Activated CD4-positive, alpha-beta T cell treated with anti-CD3 and anti-CD28 coated beads, Interleukin-2, Interleukin-6, amounts not matched to agents 100 ng/mL and 50 ng/mL, durations not matched to agents 16 hours and 8 hours (primary cell): ENCODE data around the gene LCK.
"Not testable (repeated sequence)": the region's sequence is repeated elsewhere in the genome, so short reads cannot be mapped to it uniquely, and the experiment has no call there.

Source experiments
- DNase-seq: peaks from one replicate; pipeline ENCODE4 v3.0.0-alpha.2; 2020

LCK gene

DNA sequence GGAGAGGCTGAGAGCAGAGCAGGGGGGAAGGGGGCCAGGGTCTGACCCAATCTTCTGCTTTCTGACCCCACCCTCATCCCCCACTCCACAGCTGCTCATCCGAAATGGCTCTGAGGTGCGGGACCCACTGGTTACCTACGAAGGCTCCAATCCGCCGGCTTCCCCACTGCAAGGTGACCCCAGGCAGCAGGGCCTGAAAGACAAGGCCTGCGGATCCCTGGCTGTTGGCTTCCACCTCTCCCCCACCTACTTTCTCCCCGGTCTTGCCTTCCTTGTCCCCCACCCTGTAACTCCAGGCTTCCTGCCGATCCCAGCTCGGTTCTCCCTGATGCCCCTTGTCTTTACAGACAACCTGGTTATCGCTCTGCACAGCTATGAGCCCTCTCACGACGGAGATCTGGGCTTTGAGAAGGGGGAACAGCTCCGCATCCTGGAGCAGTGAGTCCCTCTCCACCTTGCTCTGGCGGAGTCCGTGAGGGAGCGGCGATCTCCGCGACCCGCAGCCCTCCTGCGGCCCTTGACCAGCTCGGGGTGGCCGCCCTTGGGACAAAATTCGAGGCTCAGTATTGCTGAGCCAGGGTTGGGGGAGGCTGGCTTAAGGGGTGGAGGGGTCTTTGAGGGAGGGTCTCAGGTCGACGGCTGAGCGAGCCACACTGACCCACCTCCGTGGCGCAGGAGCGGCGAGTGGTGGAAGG, 23.7 kb downstream of the LCK start:
- no peak for DNase-seq

DNA sequence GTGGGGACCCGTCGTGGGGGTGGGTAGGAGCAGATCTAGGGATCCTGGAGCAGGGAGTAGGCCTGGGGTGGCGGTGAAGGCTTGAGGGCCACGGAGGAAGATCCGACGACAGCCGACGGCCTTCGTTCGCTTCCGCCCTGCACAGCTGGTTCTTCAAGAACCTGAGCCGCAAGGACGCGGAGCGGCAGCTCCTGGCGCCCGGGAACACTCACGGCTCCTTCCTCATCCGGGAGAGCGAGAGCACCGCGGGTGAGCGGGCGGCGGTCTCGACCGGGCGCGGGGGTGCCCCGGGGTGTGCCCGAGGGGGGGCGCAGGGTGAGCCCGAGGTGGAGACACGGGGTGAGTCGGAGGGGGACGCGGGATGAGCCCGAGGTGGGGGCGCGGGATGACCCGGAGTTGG, 24.4 kb downstream of the LCK start:
- DNase-seq = no peak

DNA sequence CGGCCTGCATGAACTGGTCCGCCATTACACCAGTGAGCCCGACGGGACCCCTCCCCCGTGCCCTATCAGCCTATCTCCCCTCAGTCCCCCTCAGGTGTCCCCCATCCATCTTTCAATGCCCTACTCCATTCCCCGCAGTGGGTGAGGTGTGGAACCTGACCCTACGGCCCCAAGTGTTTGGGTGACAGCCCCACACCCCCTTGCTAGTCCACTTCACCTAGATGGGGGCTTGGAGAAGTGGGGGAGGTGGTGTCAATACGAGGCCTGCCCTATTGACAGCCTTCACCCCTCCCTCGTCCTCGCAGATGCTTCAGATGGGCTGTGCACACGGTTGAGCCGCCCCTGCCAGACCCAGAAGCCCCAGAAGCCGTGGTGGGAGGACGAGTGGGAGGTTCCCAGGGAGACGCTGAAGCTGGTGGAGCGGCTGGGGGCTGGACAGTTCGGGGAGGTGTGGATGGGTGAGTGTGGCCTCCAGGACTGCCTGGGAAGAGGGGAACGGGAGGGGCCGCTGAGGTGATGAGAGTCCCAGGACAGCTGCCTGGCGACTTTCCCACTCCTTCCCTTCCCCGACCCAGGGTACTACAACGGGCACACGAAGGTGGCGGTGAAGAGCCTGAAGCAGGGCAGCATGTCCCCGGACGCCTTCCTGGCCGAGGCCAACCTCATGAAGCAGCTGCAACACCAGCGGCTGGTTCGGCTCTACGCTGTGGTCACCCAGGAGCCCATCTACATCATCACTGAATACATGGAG, 25.1 kb downstream of the LCK start:
- no peak for DNase-seq

DNA sequence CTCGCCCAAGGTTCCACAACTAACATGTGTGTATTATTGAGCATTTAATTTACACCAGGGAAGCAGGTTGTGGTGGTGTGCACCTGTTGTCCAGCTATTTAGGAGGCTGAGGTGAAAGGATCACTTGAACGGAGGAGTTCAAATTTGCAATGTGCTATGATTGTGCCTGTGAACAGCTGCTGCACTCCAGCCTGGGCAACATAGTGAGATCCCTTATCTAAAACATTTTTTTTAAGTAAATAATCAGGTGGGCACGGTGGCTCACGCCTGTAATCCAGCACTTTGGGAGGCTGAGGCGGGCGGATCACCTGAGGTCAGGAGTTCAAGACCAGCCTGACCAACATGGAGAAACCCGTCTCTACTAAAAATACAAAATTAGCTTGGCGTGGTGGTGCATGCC, 33.7 kb downstream of the LCK start:
- DNase-seq = not testable (repeated sequence)

DNA sequence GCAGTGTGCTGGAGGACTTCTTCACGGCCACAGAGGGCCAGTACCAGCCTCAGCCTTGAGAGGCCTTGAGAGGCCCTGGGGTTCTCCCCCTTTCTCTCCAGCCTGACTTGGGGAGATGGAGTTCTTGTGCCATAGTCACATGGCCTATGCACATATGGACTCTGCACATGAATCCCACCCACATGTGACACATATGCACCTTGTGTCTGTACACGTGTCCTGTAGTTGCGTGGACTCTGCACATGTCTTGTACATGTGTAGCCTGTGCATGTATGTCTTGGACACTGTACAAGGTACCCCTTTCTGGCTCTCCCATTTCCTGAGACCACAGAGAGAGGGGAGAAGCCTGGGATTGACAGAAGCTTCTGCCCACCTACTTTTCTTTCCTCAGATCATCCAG, 34.6 kb downstream of the LCK start:
- DNase-seq = no peak

DNA sequence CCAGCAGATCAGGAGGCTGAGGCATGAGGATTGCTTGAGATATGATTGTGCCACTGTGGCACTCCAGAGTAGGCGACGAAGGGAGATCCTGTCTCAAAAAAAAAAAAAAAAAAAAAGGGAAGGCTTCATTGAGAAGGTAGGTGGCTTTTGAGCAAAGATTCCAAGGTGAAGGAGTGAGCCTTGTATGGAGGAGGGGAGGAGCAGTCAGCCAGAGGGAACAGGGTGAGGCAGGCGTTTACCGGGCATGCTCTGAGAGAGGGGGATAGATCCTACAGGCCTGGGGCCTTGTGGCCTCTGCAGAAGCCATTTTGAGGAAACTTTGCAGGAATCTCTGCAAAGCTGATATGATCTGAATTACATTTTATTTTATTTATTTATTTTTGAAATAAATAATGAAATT, 35.7 kb downstream of the LCK start:
- no peak for DNase-seq

DNA sequence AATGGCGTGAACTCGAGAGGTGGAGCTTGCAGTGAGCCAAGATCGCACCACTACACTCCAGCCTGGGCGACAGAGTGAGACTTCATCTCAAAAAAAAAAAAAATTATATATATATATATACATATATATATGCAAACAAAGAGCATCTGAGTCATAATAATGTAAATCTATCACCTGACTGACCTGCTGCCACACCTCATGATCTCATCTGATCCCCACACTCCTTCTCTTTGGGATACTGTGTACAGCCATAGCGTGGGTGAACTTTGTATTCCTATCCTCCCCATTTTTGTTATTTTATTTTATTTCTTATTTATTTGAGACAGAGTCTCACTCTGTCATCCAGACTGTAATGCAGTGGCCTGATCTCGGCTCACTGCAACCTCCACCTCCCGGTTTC, 38.2 kb downstream of the LCK start:
- DNase-seq = no peak

DNA sequence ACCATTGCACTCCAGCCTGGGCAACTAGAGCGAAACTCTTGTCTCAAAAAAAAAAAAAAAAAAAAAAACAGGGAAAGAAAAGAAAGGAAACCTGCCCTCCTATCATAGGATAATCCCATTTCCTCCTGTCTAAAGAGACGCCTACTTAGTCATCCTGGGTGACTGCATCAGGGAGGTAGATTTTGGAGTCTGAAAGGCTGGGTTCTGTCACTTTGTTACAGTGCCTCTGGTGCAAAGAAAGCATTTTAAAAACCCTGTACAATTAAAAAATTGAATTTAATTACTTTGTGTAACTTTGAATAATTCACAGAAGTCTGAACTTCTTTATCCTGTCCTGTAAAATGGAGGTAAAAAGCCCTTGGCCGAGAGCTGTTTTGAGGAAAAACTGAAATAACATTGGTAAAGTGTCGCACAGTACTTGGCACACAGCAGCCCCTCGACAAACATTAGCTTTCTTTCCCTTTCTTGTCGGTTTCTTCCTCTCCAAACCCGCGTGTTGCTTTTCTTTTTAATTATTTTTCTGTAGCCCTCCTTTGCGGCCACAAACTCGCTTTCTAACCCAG, 40.2 kb downstream of the LCK start:
- no peak for DNase-seq

DNA sequence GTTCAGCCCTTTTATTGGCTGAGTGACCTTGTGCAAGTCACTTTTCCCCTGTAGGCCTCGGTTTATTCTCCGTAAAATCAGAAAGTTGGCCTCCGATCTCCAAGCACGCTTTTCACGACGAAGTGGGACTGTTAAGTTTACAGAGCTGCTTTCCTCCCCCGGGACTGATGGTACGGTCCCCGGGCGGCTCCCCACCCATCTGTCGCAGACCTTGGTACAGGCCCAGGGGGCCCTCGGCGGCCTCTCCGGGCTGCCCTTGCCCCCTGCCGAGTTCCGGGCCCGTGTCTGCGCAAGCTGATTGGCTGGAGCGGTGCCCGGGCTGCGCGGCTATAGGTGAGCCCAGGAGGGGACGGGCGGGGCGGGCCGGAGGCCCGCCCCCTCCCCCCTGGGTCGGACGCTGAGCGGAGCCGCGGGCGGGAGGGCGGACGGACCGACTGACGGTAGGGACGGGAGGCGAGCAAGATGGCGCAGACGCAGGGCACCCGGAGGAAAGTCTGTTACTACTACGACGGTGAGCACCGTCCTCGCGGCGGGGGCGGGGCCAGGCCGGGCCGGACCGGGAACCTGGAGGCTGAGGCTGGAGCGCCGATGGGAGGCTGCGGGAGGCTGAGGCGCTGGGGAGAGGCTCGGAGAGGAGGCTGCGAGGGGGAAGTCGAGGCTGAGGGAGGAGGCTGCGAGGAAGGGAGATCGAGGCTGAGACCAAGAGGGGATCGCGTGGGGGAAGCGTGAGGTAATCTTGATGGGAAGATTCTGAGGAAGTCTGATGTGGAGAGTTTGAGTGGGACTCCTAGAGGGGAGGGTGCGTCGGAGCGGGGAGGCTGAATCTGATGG, 40.9 kb downstream of the LCK start, which contains the start of gene HDAC1:
Gene HDAC1, plus strand, starts transcription at position 376 of the 831 bp plus-strand sequence. Its CDS starts 87 bp downstream, at position 463.
- DNase-seq = peak; percentile 99

DNA sequence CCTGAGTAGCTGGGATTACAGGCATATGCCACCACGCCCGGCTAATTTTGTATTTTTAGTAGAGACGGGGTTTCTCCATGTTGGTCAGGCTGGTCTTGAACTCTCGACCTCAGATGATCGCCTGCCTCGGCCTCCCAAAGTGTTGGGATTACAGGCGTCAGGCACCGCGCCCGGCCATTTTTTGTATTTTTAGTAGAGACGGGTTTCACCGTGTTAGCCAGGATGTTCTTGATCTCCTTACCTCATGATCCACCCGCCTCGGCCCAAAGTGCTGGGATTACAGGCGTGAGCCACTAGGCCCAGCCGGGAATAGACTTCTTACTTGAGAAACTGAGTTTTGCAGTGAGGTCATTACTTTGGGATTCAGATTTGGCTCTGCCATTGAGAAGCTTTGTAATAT, 47.1 kb downstream of the LCK start:
- DNase-seq = not testable (repeated sequence)

DNA sequence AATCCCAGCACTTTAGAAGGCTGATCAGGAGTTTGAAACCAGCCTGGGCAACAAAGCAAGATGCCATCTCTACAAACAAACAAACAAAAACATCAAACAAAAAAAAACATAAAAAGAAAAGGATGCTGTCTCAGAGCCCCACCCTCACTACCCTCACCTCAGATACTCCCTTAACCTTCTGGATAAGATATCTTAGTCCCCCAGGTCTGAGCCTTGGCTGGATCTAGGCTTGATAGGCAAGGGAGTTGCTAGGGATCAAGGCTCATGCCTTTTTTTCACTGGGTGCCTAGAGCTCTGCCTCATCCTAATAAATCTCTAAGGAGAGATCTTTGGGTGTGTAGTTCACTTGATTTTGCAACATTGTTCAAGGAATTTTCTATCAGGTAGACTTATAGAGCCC, 48.3 kb downstream of the LCK start:
- DNase-seq = no peak

DNA sequence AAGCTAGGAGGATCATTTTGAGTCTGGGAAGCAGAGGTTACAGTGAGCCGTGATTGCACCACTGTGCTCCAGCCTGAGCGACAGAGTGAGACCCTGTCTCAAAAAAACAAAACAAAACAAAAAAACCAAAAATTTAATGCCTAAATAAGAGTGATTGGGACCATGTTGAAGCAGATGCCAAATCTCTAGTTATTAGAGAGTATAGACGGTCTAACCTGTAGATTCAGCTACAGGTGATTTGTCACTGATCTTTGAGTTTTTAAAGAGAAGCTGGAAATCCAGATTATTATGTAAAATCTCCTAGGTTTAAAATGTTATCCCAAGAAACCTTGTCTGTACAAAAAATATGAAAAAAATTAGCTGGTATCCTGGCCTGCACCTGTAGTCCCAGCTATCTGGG, 52.3 kb downstream of the LCK start:
- no peak for DNase-seq

DNA sequence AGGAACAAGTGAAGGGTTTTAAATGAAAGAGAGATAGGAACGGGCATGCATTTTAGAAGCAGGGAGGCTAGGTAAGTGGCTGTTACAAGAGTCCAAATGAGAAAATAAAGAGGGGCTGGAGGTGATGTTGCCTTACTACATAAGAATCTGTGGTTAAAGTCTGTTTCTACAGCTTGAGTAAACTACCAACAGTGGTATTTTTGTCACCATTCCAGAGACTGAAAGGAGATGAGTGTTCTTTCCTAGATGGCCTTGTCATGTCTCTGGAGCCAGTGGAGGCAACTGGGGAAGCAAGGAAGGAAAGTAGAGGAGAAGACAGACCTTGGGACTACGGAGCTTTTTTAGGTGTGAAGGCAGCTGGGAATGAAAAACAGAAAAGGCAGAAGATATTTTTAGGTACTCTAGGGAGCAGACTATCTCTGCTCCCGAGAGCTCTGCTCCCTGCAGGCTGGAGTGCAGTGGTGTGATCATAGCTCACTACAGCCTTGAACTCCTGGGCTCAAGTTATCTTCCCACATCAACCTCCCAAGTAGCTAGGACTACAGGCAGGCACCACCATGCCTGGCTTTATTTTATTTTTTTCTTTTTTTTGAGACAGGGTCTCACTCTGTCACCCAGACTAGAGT, 53.0 kb downstream of the LCK start:
- no peak for DNase-seq

DNA sequence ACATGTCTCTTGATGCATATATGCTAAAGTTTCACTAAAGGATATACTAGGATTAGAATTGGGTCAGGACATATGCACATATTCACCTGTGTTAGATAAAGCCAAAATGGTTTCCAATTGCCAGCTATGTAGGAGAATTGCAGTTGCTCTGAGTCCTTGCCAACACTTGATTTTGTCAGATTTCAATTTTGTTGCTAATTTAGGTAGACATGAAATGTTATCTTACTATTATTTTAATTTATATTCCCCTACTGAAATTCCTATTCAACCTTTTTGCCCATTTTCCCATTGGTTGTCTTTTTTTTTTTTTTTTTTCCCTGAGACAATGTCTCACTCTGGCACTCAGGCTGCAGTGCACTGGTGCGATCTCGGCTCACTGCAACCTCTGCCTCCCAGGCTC, 54.2 kb downstream of the LCK start:
- no peak for DNase-seq

DNA sequence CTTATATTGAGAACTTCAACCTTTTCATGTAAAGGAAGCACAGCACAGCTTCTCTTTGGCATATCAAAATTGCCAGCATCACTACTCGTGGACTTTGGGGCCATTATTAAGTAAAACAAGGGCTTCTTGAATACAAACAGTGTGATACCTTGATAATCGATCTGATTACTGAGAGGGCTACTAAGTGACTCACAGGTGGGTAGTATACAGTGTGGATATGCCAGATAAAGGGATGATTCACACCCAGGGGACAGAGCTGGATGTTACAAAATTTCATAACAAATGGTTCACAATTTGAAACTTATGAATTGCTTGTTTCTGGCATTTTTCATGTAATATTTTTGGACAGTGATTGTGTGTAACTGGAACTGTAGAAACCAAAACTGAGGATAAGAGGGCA, 56.3 kb downstream of the LCK start:
- DNase-seq = no peak

DNA sequence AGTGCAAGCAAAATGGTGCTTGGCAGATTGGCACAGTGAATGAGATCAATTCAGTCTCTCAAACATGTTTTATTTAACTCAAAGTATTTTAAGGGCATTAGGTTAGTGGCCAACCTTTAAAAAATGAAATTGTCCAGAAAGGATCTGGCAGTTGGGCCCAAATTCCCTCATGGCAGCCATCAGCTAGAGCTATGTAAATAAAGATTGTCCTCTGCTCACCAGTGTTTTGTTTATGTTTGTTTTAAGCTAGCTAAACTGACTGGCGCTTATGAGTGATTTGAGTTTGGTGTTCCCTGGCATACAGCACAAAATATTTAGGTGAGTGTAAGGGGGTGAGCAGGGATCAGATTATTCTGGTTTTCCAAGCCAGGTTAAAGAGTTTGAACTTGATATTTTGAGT, 58.9 kb downstream of the LCK start:
- DNase-seq = no peak

DNA sequence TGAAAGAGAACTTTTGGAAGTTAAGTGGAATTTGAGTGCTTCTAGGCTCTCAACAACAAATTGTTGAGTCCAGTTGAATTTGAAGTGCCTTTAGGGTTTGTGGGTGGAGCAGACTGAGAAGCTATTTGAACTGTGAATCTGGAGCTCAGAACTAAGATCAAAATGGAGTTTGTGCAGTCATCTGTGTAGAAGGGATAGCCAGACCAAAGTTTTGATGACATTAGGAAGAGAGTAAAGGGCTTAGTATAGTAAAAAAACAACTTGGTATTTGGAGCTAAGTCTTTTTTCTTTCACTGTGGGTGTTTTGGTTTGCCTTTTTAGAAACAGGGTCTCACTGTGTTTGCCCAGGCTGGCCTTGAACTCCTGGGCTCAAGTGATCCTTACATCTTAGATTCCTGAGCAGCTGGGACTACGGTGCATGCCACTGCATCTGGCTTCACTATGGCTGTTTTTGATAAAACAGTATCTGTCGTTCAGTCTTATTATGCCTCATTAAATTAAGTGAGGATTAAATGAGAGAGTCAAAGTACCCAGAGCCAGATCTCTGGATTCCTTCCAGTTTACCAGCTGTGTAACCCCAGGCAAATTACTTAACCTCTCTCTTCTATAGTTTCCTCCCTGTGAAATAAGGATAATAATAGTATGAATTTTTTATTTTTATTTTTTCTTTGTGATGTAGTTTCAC, 60.8 kb downstream of the LCK start:
- no peak for DNase-seq

DNA sequence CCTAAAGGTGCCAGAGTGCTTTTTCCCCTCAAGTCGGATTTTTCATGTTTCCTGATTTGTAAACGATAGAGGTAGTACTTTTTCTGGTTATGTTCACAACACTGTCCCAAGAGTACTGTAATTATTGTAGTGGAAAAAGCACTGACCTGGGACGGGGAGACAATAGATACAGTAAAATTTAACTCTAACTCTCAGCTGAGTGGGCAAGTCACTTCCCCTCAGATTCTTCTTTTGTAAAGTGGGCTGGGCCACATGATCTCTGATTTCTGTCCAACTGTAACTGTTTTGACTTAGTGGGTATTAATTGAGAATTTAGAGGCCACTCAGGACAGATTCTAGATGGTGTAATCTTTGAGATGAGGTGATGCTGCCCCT, 65.8 kb downstream of the LCK start:
- no peak for DNase-seq

DNA sequence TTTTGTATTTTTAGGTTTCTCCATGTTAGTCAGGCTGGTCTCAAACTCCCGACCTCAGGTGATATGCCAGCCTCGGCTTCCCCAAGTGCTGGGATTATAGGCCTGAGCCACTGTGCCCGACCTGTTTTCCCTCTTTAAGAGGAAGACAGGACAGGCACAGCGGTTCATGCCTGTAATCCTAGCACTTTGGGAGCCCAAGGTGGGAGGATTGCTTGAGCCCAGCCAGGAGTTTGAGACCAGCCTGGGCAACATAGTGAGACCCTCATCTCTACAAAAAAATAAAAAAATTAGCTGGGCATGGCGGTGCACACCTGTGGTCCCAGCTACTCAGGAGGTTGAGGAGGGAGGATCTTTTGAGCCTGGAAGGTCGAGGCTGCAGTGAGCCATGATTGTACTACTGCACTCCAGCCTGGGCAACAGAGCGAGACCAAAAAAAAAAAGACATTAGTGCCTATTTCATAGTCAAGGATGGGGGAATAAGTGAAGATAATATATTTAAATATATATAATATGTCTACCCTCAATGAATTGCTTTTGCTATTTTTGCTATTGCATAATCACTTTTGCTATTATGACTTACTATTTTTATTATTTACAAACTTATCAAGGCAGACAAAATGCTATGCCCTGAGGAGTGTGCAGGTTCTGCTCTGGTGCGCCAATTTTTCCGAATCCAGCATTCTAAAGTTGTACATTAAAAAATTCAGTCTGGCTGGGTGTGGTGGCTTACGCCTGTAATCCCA, 67.2 kb downstream of the LCK start:
- no peak for DNase-seq

DNA sequence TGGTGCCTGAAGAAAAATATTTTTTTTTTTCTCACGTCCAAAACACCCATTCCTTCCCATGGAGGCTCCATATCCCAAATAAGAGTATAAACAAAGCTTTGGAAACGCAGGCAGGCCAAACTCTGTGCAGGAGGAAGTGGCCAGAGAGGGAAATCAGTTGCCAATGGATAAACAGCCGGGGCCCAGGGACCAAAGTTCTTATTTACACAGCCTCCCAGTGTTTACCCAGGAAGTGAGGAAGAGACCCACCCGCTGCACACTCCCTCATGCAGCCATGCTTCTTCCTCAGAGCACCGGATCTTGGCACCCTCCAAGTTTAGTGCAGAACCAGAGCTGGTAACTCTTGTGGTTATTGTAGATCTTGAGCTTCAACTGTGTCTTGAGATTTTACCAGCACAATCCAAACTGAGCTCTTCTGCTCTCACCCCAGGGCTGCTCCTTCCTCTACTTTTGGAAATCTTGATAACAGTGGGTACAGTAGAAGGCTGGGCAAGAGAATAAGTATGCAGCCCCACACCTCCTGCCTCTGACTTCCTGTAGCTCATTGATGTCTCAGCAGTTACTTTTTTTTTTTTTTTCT, 70.7 kb downstream of the LCK start:
- DNase-seq = peak; percentile 43

DNA sequence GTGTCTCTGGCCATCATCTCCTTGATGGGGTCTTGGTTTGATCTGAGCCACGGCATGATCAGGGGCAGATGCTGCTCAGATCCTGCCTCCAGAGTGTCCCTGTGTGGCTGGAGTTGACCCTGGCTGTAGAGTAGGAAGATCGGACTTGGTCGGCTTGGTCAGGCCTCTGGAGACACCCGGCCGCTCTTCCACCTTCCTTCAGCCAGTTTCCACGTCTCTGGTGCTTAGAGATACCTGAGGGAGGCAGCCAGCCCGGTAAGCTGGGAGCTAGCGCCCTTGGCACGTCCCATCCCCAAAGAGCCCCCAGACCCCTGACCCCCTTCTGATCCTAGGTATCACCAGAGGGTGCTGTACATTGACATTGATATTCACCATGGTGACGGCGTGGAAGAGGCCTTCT, 76.1 kb downstream of the LCK start:
- DNase-seq = no peak
